ENCODE results near the gene GJD3.
A peak's percentile ranks its signal among the peaks of the same experiment; 100 is the strongest.

Gene GJD3

DNA sequence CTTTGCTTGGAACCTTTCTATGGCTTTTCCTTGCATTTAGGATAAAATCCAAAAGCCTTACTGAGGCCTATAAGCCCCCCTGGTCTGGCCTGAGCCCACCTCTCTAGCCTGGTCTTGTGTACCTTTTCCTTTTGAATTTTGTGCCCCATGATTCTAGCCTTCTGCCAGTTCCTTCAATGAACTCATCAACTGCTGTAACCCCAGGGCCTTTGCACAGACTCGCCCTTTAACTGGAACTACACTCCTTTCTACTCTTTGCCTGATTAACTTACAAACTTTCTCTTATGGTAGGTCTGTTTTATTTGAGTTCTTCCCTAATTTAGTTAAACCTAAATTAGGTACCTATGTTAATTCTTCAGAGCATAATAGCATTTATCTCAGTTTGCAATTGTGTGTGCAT is 24.2 kb downstream of the GJD3 start:
- DNase-seq, result no peak

DNA sequence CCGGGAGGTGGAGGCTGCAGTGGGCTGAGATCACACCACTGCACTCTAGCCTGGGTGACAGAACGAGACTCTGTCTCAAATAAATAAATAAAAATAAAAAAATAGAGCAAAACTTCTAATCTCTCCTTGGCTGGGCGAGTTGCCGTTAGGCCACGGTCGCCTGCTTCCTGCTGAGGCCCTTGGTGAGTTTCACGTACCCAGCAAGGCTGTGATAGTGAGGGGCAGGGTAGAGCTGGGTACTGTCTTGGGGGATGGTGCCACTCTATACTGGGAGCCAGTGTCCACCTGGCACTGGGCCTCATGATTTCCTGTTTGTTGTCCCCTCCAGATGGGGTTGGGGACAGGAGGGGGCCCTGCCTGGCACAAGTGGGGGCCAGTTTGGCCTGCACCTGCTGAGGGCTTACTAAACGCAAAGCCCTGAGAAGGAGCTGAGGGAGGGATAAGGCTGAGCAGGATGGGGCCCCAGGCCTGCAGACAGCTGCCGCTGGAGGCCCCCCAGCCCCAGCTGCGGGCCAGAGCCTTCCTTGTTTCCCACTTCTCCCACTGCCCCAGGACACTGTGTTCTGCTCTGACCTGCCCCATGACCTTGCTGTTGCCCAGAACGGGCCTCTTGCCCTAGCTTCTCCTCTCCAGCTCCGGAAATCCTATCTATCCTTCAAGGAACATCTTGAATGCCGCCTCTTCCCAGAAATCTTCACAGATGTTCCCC is 25.4 kb downstream of the GJD3 start:
- DNase-seq, result no peak

DNA sequence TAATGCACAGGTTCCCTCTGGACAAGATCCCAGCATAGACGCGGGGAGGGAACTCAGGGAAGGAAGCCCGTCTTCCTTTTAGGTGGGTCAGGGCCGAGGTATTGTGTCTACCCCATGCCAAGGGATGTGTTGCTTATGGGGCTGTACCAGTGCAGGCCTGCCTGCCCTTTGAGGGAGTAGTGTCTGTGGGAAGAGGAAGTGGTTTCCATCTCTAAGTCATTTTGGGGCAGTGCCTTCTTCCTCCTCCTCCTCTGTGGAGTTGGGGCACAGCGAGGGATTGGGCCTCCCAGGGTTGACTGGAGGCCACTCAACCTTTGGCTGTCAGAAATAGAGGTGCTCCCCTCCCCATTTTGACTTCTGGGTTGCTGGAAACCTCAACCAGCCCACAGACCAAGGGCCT is 26.5 kb downstream of the GJD3 start:
- no peak for DNase-seq

DNA sequence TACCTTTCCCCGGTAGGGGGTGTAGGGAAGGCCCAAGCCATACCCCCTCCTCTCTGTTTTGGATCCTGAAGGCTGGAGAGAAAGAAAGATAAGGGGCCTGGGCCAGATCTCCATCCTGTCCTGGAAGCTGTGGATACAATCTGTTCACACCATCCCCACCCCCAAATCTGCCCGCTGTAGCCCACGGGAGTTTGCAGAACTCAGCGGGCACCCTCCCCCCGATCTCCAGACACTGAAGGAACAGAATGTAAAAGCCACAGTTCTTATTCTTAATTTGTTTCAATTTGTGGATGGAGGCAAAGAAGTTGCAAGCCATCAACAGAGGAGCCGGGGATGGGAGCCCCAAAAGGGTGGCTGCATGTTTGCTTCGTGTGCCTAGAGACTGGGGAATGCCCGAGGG is 27.2 kb downstream of the GJD3 start:
- DNase-seq, result no peak

DNA sequence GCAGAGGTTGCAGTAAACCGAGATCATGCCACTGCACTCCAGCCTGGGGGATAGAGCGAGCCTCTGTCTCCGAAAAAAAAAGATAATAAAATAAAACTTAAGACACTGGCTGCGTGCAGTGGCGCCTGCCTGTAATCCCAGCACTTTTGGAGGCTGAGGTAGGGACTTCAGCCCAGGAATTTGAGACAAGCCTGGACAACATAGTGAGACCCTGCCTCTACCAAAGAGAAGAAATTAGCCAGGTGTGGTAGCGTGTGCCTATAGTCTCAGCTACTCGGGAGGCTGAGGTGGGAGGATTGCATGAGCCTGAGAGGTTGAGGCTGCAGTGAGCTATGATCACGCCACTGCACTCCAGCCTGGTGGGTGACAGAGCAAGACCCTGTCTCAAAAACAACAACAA is 28.9 kb downstream of the GJD3 start:
- no peak for DNase-seq

DNA sequence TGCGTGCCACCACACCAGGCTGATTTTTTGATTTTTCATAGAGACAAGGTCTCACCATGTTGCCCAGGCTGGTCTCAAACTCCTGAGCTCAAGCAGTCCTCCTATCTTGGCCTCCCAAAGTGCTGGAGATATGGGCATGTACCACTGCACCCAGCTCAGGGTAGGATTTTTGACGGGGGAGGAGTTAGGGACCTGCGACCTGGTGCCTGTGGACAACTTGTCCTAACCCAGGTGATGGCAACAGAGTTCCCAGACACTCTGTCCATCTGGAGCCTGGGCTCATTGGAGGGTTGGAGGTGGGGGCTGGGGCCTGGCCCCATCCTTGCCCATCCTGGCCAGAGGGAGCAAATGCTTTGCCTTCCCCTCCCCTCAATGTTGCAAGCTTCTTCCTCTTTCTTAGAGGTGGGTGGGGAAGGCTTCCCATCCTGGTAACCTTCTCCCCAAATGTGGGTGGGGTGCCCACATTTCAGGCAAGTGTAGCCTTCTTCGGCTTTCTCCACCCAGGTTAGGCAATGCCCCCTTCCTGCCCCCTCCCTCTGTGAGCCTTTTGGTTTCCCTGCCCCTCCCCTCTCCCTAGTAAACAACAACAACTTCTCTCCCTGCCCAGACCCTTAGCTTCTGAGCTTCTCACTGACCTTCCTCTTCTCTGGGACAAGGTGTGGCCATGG is 30.6 kb downstream of the GJD3 start:
- no peak for DNase-seq

DNA sequence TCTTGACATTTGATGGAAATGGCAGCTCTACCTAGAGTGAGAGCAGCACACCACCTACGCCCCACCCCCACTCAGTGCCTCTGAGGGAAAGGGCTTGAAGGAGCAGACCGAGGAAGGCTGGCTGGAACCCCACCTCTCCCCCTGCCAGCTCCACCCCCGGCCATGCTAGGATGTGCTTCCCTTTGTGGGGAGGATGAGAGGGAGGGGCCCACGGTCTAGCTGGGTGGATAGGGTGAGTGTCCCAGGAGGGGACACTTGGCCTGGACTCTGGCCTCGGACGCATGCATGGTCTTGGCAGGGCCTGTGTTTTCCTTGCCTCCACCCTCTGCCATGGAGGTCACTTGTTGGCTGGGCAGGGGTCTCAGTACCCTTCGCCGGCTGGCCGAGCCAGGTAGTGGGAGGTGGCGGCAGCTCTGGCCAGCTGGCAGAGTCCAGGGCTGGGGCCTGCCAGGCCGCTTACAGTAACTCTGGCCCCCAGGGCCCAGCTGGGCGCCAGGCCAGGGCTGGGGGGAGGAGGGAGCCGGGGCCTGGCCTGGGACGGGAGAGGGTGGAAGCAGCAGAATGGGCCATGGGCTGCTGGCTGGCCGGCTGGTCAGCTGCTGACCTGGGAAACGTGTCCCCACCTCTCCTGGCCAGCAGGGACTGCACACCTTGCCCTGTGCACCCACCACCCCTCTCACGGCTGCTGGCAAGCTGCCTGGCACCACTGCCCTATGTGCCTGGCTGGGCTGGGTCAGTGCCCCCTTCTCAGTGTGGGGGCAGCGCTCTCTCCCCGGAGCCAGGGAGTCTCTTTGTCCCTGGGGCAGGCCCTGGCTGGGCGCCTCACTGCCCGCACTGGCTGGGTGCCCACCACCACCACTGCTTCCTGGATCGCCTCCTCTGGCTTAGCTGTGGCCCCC is 32.5 kb downstream of the GJD3 start:
- DNase-seq, result no peak

DNA sequence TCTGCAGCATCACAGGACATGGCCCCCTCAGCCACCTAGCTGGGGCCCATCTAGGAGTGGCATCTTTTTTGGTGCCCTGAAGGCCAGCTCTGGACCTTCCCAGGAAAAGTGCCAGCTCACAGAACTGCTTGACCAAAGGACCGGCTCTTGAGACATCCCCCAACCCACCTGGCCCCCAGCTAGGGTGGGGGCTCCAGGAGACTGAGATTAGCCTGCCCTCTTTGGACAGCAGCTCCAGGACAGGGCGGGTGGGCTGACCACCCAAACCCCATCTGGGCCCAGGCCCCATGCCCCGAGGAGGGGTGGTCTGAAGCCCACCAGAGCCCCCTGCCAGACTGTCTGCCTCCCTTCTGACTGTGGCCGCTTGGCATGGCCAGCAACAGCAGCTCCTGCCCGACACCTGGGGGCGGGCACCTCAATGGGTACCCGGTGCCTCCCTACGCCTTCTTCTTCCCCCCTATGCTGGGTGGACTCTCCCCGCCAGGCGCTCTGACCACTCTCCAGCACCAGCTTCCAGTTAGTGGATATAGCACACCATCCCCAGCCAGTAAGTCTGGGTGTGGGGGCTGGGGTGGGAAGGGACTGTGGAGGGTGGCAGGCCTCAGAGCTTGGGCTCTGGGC is 33.6 kb downstream of the GJD3 start:
- no peak for DNase-seq

DNA sequence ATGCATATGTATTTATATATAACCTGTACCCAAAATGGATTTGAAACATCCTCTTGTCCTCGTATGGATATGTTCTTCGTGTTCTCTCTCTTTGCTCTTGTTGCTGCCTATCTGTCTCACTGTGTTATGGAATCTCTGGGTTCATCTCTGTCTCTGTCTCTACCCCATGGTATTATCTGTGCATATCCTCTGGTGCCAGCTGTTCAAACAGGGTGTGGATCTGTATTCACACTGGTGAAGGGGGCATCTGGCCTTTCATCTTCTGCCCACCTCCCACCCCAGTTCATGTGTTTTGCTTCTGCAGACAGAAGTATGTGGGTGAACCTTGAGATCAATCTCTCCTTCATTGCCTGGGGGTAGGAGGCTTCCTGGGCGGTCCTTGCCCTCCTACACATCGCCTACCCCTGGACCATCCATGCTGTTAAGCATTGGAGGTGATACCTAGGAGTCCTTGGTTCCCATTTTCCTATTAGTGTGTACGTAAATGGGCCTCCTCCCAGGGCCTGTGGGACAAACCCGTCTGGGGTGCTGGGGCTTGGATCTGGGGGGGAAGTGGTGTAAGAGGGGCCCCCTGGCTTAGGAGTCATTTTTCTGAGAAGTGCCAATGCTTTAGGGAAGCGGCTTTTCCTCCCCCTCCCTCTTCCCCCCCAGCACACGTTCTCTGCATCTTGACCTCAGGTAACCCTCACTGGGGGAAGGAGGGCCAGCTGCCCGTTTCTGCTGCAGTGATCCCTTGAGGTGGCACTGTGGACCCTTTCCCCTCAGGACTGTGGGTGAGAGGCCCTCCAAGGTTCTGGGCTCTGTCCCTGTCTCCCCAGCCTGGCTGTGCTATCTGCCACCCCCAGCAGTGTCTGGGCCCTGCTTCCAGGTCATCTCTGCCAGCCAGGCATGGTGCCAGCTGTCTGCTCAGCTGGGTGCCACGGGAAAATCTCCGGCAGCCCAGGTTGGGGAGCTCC is 34.4 kb downstream of the GJD3 start:
- DNase-seq, result peak; percentile 59 to 76

DNA sequence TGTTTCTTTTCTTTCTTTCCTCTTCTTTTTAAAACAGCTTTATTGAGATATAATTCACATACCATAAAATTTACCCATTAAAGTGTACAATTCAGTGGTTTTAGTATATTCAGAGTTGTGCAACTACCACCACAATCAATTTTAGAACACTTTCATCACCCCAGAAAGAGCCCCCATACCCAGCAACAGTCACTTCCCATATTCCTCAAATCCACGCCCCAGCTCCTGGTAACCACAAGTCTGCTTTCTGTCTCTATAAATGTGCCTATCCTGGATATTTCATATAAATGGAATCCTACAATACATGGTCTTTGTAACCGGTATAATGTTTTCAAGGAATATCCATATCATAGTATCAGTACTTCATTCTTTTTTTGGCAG is 36.2 kb downstream of the GJD3 start:
- DNase-seq, result no peak

DNA sequence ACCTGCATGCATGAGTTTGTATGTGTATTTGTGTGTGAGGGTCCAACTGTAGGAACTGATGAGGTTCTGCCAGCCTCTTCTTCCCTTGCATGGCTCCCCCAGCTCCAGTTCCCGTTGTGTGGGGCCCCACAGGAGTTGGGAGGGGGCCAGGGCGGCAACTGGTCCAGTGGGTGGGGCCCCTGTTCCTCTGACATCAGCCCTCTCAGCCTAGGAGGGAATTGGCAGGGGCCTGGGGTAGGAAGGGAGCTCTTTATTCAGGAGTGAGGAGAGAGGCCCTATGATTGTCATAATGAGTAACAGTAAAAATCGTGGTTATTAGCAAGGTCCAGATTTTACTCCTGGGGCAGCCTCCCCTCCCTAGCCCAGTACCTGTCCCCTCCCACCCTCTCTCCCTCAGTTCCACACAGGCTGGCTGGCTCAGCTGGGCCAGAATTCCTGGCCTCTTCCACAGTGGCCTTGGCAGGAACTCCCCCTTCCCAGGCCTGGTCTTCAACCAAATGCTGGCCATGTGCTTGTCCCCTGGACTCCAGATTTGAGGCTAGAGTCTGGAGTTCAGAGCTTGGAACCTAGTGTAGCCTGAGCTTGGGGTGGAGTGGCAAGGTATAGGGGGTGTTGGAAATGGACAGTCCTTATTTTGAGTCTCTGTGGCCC is 36.7 kb downstream of the GJD3 start:
- DNase-seq, result no peak

DNA sequence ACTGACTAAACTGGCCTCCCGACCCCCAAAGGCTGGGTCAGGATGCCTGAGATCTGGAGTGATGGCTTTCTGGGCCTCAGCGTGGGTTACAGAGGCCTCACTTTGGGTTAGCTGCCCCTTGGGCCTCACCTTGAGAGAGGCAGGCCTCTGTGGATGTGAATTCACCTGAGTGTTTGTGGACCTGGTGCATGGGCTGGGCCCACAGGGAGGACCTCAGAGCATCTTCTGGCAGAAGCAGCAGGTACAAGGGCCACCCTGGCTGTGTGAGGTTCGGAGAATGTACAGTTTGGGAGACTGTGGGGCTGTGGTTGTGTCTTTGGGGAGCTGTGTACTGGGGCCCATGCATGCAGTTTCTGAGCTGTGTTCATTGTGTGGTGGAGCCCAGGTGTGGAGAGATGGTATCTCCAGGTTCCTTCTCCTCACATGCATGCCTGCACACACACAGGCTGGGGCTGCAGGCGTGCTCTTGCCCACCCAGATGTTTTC is 37.2 kb downstream of the GJD3 start:
- DNase-seq, result no peak

DNA sequence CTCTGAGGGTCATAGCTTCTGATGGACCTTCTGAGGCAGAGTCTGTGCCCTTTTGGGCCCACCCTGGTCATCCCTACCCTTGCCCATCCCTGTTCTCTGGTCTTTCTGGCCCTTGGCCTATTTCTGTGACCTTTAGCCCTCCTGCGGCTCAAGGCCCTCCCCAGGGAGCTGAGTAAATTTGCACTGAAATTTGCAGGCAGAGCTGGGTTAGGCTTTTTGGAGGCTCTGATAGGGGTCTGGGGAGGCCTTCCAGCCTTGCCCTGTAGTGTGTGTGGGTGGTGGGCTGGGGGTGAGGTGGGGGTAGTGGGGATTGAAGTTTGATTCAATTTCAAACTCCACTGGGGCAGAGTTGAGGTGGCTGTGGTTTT is 37.7 kb downstream of the GJD3 start:
- DNase-seq, result no peak

DNA sequence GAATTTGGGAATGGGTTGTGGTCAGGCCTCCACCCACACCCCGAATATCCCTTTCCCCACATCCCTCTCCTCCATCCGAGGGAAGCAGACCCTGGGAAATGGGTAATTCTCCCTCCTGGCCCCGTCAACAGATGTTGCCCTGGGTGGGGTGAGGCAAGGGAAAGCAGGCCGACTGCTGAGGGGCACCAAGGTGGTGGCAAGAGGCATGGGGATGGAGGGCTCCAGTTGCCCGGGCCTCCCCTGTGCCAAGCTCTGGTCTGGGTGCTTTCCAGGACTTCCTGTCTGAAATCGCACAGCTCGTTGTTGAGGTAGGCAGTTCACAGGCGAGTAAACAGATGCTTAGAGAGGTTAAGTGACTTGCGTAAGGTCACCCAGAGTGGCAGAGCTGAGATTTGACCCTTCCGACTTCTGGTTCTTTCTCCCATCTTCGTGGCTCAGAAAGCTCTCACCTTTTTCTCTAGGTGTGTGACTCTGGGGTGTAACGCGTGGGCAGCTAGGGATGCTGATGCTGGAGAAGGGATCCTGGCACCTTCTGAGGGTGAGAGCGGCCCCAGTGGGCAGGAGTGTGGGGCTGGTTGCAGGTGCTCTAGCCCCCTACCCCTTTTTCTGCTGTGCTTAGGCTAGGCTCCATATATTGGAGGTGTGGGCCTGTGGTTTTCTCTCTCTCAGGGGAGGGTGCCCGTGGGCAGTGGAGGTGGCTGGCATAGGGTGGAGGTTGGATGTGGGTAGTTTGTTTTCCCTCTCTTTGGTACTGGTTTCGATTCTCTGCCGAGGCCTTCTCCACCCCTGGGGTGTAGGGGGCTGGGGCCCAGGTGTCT is 38.3 kb downstream of the GJD3 start:
- DNase-seq, result no peak

DNA sequence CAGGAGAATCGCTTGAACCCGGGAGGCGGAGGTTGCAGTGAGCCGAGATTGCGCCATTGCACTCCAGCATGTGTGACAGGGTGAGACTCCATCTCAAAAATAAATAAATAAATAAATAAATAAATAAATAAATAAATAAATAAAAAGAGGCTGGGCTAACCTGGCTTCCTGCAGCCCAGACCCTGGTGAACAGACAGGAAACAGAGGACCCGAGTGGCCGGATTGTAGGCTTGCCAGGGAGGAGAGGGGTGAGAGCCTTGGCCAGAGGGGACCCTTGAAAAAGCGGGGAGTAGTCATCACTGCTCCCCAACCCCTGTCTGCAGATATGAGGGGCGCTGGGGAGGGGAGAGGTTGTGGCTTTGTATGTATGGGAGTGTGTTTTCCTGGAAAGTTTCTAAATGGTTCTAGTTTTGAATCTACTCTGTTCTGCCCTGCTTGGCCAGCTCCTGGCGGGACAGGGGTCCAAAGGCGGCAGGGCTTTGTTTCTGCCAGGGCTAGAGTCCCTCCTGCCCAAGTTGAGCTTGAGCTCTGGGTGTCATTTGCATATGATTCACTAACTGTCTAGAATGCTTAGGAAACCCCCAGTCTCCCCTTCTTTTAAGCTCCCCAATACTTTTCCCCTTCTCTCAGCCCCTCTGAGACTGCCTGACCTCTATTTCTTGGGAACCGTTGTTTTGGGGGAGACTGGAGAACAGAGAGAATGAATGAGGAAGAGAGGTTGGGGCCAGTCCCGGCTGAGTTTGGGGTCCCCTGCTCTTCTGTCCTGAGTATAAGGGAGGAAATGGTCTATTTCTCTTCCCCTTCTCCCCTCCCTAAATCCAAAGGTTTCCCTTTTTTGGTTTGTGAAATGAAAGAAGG is 39.2 kb downstream of the GJD3 start:
- no peak for DNase-seq

DNA sequence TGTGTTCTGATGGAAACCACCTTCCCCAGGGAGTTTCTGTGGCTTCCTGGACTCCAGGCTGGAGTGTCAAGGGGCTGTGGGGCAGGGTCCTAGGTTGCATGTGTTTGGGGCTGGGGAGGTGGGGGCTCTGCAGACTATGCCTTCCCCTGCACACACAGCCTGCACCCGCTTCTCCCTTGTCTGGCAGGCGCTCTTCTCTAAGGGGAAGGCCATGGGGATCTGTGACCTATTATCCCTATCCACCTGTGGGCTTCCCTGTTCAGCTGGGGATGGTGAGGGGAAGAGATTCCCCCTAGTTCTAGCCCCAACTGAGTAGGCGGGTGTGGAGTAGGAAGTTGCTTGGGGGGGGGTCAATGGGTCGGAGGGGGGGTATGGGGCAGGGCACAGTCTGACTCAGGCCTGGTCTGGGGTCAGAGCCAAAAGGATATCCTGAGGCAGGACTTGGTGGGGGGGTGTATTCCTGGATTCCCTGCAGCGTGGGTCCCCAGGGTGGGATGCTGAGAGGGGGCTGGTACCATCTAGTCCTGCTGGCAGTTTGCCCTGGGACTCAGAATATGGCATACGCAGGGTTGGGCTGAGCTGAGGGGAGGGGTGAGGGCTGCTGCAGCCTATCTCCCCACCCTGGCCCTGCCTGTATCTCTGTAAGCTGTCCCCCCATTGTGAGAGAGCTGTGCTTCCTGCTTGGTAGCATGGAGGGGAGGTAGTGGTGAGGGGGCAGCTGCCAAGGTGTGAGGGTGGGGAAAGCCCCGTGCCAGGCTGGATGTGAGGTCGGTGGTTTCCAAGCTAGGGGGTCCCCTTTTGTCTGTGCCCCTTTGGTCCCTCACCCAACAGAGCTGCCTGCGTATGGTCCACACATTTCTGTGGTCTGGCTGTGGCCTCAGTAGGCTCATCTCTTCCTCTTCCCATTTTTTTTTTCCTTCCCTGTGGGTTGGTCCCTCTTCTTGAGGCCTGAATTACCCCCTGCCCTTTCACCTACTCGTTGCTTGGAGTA is 40.9 kb downstream of the GJD3 start:
- no peak for DNase-seq

DNA sequence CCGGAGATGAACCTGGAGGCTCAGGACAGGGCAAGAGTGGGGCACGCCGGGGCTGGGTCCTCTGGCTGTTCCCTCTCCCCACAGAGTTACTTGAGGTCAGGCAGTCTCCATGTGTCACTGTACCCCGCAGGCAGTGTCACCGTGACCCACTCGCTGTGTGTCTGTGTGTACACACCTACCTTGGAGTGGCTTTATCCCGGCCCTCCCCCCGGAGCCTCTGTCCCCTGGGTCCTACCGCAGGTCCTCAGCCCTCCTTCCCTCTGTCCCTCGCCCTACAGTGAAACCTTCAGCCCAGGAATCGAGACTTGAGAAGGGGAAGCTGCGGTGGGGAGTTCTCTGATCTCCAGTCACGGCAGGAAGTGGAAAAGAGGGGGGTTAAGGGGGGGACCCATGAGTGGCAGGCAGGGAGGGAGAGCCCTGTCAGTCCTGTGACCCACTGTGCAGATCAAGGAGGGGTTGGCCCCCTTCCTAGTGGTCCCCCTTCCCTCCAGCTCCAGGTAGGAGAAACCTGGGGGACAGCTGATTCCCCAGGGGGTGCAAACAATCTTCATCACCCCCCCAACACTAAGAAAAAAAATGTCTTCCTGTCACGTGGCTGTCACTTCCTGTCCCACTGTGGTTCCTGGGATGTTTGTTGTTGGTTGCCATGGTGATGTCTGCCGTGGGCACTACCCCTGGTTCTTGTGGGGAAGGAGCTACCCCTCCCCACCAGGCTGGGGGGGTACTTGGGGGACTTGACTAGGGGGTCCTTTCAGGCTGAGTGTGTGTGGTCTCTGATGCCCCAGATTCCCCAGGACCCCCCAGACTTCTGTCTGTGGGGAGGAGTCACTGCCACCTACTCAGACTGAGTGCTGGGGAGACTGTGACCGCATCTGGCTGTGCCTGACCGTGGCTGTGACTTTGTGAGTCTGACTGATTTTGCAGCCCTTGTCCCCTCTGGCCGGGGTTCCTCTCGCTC is 41.9 kb downstream of the GJD3 start:
- DNase-seq, result peak; percentile 59 to 74

Measured in NCI-H2081 (cell line).